Stomach (tissue), 4 donors: ENCODE results near the gene WNT5B.
A peak's percentile ranks its signal among the peaks of the same experiment; 100 is the strongest.

Experiments used
- POLR2A ChIP-seq, 4 donors: fragments of 450-650 bp; IDR thresholded peaks; one replicate each; pipeline ENCODE4 v1.6.1; 2016; ENCODE audit warnings: antibody characterized with exemption in 4 of 4, control low read depth in 2 of 4, mild to moderate bottlenecking in 1 of 4, moderate library complexity in 1 of 4
- POLR2AphosphoS5 ChIP-seq, 3 donors: sonication (generic); formaldehyde crosslinking; IDR thresholded peaks; one replicate each; pipeline ENCODE4 v1.6.1; 2016; ENCODE audit warnings: antibody characterized with exemption in 3 of 3
- TF ChIP-seq, protein P1 (sequence below), 7 experiments: fragments of 450-650 bp in 4 of 7; fragments of 200-600 bp in 3 of 7; sonication (generic) in 3 of 7; IDR thresholded peaks; one replicate each; pipeline ENCODE4 v1.5.1; 2016 to 2019; ENCODE audit warnings: antibody characterized with exemption in 7 of 7, control low read depth in 2 of 7, mild to moderate bottlenecking in 1 of 7

- TF ChIP-seq, protein P1, sequence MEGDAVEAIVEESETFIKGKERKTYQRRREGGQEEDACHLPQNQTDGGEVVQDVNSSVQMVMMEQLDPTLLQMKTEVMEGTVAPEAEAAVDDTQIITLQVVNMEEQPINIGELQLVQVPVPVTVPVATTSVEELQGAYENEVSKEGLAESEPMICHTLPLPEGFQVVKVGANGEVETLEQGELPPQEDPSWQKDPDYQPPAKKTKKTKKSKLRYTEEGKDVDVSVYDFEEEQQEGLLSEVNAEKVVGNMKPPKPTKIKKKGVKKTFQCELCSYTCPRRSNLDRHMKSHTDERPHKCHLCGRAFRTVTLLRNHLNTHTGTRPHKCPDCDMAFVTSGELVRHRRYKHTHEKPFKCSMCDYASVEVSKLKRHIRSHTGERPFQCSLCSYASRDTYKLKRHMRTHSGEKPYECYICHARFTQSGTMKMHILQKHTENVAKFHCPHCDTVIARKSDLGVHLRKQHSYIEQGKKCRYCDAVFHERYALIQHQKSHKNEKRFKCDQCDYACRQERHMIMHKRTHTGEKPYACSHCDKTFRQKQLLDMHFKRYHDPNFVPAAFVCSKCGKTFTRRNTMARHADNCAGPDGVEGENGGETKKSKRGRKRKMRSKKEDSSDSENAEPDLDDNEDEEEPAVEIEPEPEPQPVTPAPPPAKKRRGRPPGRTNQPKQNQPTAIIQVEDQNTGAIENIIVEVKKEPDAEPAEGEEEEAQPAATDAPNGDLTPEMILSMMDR (IDR thresholded peaks at IDR 0.05), result no peak
- TF ChIP-seq POLR2AphosphoS5 (IDR thresholded peaks at IDR 0.05) (peak; percentile 27 to 86 (median 82)), POLR2A (IDR thresholded peaks at IDR 0.05) (no peak)
Measured at GRCh38 chr12:1606021-1606622, 22.9 kb upstream of the WNT5B start.
